K562 (cell line): ENCODE measurements around the gene NR1I3. TPM values are rescaled to one million over a fixed set of nuclear protein-coding genes. Genes with fewer than 3 reads are reported as not detected.
A peak's percentile ranks its signal among the peaks of the same experiment; 100 is the strongest.

Experiments used
- AFF1 ChIP-seq, 2 experiments: fragments of 450-650 bp; IDR thresholded peaks; 2 replicates each; pipeline ENCODE4 v1.6.1; 2018; ENCODE audit warnings: mild to moderate bottlenecking in 2 of 2, low read depth in 1 of 2; ENCODE audit not compliant: partially characterized antibody in 2 of 2
- ARID3B ChIP-seq: fragments of 250-450 bp; sonication (Bioruptor Pico); IDR thresholded peaks from 2 replicates; pipeline ENCODE4 v1.4.0; 2020; ENCODE audit warnings: borderline replicate concordance
- DIDO1 ChIP-seq: fragments of 450-650 bp; IDR thresholded peaks from 2 replicates; pipeline ENCODE4 v1.6.1; 2016; ENCODE audit warnings: low read depth, missing biosample characterization, missing genetic modification characterization
- ELF4 ChIP-seq: fragments of 450-650 bp; formaldehyde crosslinking; IDR thresholded peaks from 2 replicates; pipeline ENCODE4 v1.4.0; 2022; ENCODE audit warnings: missing genetic modification characterization
- FOXJ2 ChIP-seq: fragments of 200-800 bp; sonication (Bioruptor generic); IDR thresholded peaks from 2 replicates; pipeline ENCODE4 v1.6.1; 2016; ENCODE audit warnings: missing genetic modification characterization, missing compliant biosample characterization
- KAT8 ChIP-seq: fragments of 450-650 bp; IDR thresholded peaks from 2 replicates; pipeline ENCODE4 v1.6.1; 2016; ENCODE audit warnings: low read depth, mild to moderate bottlenecking
- KDM1A ChIP-seq, 2 experiments: fragments of 450-650 bp; IDR thresholded peaks; 2 replicates each; pipeline ENCODE4 v1.6.1; 2016; ENCODE audit warnings: mild to moderate bottlenecking in 2 of 2
- NFE2 ChIP-seq: IDR thresholded peaks from 2 replicates; pipeline ENCODE4 v1.6.1; 2014; ENCODE audit warnings: antibody characterized with exemption, low read depth
- NFYB ChIP-seq: IDR thresholded peaks from 2 replicates; pipeline ENCODE4 v1.6.1; 2011; ENCODE audit warnings: mild to moderate bottlenecking, moderate library complexity; ENCODE audit not compliant: insufficient read length; ENCODE audit errors: extremely low read depth
- NUFIP1 ChIP-seq: fragments of 450-650 bp; IDR thresholded peaks from 2 replicates; pipeline ENCODE4 v1.6.1; 2018; ENCODE audit not compliant: partially characterized antibody
- PRPF4 ChIP-seq: fragments of 200-400 bp; formaldehyde crosslinking; IDR thresholded peaks from one replicate; pipeline ENCODE4 v1.6.1; 2017; ENCODE audit warnings: low read length, low read depth, mild to moderate bottlenecking; ENCODE audit not compliant: insufficient read depth, poor library complexity, severe bottlenecking
- SIRT6 ChIP-seq: IDR thresholded peaks from one replicate; pipeline ENCODE4 v1.6.1; 2012; ENCODE audit warnings: low read depth, mild to moderate bottlenecking, control low read depth, inconsistent platforms, low read length, moderate library complexity
- TFAM ChIP-seq: fragments of 250-450 bp; sonication (Bioruptor Pico); conservative IDR thresholded peaks from 2 replicates; pipeline ENCODE4 v1.5.0; 2021; ENCODE audit warnings: mild to moderate bottlenecking, moderate library complexity
- polyA plus RNA-seq, 8 experiments: library from polyadenylated mRNA; depleted of rRNA in 4 of 8; stranded (reverse) in 5 of 8; unstranded in 3 of 8; fragments of >200 nt; fragmentation: Nextera tagmentation in 2 of 8; fragmentation: Illumina TruSeq in 1 of 8; extraction: Ambion mirVana in 2 of 8; extraction: Trizol in 1 of 8; gene quantifications; 2 replicates each; pipeline versions ENCODE4 v1.2.1 to v1.2.3, GENCODE V29; 2011 to 2014; ENCODE audit warnings: inconsistent platforms in 1 of 8, missing spikeins in 1 of 8
- total RNA-seq, 7 experiments: library from RNA; depleted of rRNA in 6 of 7; stranded (reverse); fragments of >200 nt in 6 of 7; fragmentation: Illumina TruSeq in 2 of 7; extraction: Trizol in 2 of 7; gene quantifications; 2 replicates each; pipeline versions ENCODE4 v1.2.1 to v1.2.3, GENCODE V29; 2011 to 2021; ENCODE audit warnings: low replicate concordance in 1 of 7
- TF ChIP-seq, protein P1 (sequence below): fragments of 450-650 bp; formaldehyde crosslinking; IDR thresholded peaks from 2 replicates; pipeline ENCODE4 v1.4.0; 2020; ENCODE audit warnings: mild to moderate bottlenecking, moderate library complexity
- TF ChIP-seq, protein P2 (sequence below), 2 experiments: fragments of 450-650 bp in 1 of 2; sonication (generic) in 1 of 2; formaldehyde crosslinking in 1 of 2; IDR thresholded peaks in 1 of 2; conservative IDR thresholded peaks in 1 of 2; 2 replicates each; pipeline versions ENCODE4 v1.6.1 to v1.8.1; 2016 to 2023; ENCODE audit warnings: mild to moderate bottlenecking in 2 of 2, moderate library complexity in 2 of 2, inconsistent platforms in 1 of 2, missing genetic modification reagents in 1 of 2

Gene NR1I3
- total and polyA plus RNA-seq, 9 of the 15 experiments (the other 6 are each of a cell fraction or from before 2014, with no cell fraction given), result 0.11 TPM; not detected in 8

- TF ChIP-seq AFF1 (IDR thresholded peaks at IDR 0.05; ENCODE audit: low read depth in 1 of 2, partially characterized antibody in 2 of 2), result no peak
- TF ChIP-seq, protein P1, sequence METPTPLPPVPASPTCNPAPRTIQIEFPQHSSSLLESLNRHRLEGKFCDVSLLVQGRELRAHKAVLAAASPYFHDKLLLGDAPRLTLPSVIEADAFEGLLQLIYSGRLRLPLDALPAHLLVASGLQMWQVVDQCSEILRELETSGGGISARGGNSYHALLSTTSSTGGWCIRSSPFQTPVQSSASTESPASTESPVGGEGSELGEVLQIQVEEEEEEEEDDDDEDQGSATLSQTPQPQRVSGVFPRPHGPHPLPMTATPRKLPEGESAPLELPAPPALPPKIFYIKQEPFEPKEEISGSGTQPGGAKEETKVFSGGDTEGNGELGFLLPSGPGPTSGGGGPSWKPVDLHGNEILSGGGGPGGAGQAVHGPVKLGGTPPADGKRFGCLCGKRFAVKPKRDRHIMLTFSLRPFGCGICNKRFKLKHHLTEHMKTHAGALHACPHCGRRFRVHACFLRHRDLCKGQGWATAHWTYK (CRISPR knock-in tag), result no peak; the same call in 1 of the 2 replicates
- TF ChIP-seq, protein P2, sequence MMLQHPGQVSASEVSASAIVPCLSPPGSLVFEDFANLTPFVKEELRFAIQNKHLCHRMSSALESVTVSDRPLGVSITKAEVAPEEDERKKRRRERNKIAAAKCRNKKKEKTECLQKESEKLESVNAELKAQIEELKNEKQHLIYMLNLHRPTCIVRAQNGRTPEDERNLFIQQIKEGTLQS (IDR thresholded peaks at IDR 0.05), result no peak
- TF ChIP-seq, protein P2 (CRISPR knock-in tag; conservative IDR thresholded peaks at IDR 0.05), result no peak
- TF ChIP-seq PRPF4, result no peak
- TF ChIP-seq DIDO1 (tag), result peak; percentile 77
- TF ChIP-seq KDM1A (IDR thresholded peaks at IDR 0.05), result no peak
- TF ChIP-seq NUFIP1, result no peak
- no peak for TF ChIP-seq KAT8
- no peak for TF ChIP-seq TFAM (CRISPR knock-in tag)
- TF ChIP-seq ELF4 (CRISPR knock-in tag), result peak; percentile 69; the same call in 1 of the 2 replicates
- no peak for TF ChIP-seq NFE2
- TF ChIP-seq SIRT6, result no peak
- no peak for TF ChIP-seq FOXJ2 (tag)
- TF ChIP-seq NFYB, result peak; percentile 86
- TF ChIP-seq ARID3B, result no peak
Measured at GRCh38 chr1:161225534-161226319, 12.3 kb downstream of the NR1I3 start, which contains the start of gene TOMM40L (continued).
